ENCODE results near the gene GLCCI1.
"Not testable (repeated sequence)": the region's sequence is repeated elsewhere in the genome, so short reads cannot be mapped to it uniquely, and the experiment has no call there.

The GLCCI1 gene

DNA sequence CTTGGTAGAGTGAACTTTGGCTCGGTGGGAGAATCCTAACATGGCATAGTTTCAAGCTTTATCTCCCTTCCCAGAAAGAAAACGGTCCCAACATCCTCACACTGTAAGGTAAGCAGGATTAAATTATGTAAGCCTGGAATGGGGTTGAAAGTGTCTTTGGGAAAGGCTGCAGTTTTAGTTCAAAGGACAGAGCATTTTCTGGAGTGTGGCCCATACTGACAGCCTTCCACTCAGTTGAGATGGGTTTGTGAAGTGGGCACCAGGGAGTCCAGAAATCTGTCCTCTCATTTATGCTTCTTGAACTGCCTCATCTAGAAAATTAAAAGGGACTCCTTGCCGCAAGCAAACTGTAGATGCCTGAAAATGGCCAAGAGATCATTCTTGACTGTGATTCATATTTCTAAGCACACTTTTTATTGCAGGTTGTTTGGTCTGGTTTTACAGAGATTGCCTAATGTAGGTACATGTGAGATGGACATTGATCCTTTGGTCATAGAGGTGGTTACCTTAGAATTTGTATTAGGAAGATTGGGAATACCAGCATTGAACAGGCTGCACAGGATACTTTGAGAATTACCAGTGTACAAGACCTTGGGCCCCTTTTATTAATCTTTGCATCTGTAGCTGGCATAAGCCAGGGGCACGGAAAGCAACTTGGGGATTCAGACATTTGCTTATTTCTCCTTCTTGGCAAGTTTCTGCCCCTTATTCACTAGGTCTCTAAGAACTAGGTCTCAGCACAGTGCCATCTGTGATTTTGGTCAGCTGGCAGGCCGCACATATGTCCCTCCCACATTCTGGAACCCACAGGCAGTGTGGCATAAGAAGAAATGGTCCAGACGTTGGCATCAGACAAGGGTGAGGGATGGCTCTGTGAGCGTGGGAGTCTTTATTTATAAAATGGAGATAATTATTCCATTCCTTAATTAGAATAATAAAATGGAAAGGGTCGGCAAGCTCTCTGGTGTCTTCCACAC lies 125.9 kb downstream of the GLCCI1 start:
- no peak overlapping the region for H3K56ac ChIP-seq (ENCODE audit: low read length)
- no peak overlapping the region for H2BK15ac ChIP-seq (replicated peaks; ENCODE audit: low read depth)
- no peak overlapping the region for H3K4me2 ChIP-seq (ENCODE audit: low read length)
- no peak overlapping the region for H2BK5ac ChIP-seq (ENCODE audit: low read length)
- H3K23ac ChIP-seq (ENCODE audit: low read length) = no peak overlapping the region
- H3K27ac ChIP-seq (ENCODE audit: low read depth, low read length) = no peak overlapping the region
- H4K5ac ChIP-seq (ENCODE audit: low read length) = no peak overlapping the region
- no peak overlapping the region for H4K8ac ChIP-seq (ENCODE audit: low read depth, low read length)
- WGBS (ENCODE audit: extremely low coverage, insufficient coverage, low lambda C conversion rate) = no CpG with 5 or more reads among the region's 8 CpGs
- no peaks in the 10 kb centered on the region for H3K79me1 ChIP-seq (ENCODE audit: low read length)
- H3K79me2 ChIP-seq (ENCODE audit: control insufficient read depth, insufficient read depth, low read length) = no peaks in the 10 kb centered on the region
- H3K4me3 ChIP-seq (ENCODE audit: low read length) = no peak overlapping the region
- DNase-seq = no peak
- no peak overlapping the region for H3K9ac ChIP-seq (ENCODE audit: low read length)
- H3K36me3 ChIP-seq (ENCODE audit: control insufficient read depth, insufficient read depth, low read length) = no peaks in the 10 kb centered on the region
- no peak overlapping the region for H3K4ac ChIP-seq (ENCODE audit: low read depth, low read length)
- no peak overlapping the region for H3K18ac ChIP-seq (ENCODE audit: low read length)
- no peak overlapping the region for H2BK120ac ChIP-seq (ENCODE audit: low read depth, low read length)
- H3K4me1 ChIP-seq (ENCODE audit: control insufficient read depth, low read depth, low read length) = no peaks in the 10 kb centered on the region
- no peaks in the 10 kb centered on the region for H3K27me3 ChIP-seq (ENCODE audit: insufficient read depth, low read length, poor library complexity)
- no peak overlapping the region for H2AK5ac ChIP-seq (ENCODE audit: low read length)

DNA sequence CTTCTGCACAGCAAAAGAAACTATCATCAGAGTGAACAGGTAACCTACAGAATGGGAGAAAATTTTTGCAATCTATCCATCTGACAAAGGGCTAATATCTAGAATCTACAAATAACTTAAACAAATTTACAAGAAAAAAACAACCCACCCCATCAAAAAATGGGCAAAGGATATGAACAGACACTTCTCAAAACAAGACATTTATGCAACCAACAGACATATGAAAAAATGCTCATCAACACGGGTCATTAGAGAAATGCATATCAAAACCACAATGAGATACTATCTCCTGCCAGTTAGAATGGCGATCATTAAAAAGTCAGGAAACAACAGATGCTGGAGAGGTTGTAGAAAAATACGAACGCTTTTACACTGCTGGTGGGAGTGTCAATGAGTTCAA lies 132.7 kb downstream of the GLCCI1 start:
- no CpG with 5 or more reads among the region's 4 CpGs for WGBS (ENCODE audit: extremely low coverage, insufficient coverage, low lambda C conversion rate)

DNA sequence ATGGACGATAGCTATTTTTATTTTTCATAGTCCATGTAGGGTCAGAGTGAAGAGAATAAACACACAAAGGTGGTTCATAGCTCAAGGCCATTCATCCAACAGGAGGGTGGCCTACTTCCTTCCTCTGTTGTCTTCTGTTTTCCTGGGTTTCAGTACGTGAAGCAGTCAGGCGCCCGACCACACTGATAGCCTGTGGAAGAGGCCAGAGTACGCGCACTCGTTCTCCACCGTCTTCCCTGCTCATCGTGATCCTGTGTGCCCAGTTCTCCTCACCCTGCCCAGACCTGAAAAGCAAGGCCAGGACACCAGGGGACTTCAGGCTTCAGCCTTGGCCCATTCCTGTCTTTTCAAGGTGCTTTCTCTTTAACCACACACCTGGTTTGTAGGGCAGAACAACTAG lies 134.7 kb downstream of the GLCCI1 start:
- Histone ChIP-seq H3K36me3 (ENCODE audit: control insufficient read depth, insufficient read depth, low read length) (no peaks in the 10 kb centered on the region), H3K4me1 (ENCODE audit: control insufficient read depth, low read depth, low read length) (no peaks in the 10 kb centered on the region), H3K79me1 (ENCODE audit: low read length) (no peaks in the 10 kb centered on the region), H4K8ac (ENCODE audit: low read depth, low read length) (no peak overlapping the region), H3K23ac (ENCODE audit: low read length) (no peak overlapping the region), H3K4me2 (ENCODE audit: low read length) (no peak overlapping the region), H3K9ac (ENCODE audit: low read length) (no peak overlapping the region), H3K18ac (ENCODE audit: low read length) (no peak overlapping the region), H2BK120ac (ENCODE audit: low read depth, low read length) (no peak overlapping the region), H3K27ac (ENCODE audit: low read depth, low read length) (no peak overlapping the region), H3K79me2 (ENCODE audit: control insufficient read depth, insufficient read depth, low read length) (no peaks in the 10 kb centered on the region), H2BK5ac (ENCODE audit: low read length) (no peak overlapping the region), H4K5ac (ENCODE audit: low read length) (no peak overlapping the region), H2BK15ac (replicated peaks; ENCODE audit: low read depth) (no peak overlapping the region), H2AK5ac (ENCODE audit: low read length) (no peak overlapping the region), H3K4ac (ENCODE audit: low read depth, low read length) (no peak overlapping the region), H3K27me3 (ENCODE audit: insufficient read depth, low read length, poor library complexity) (no peaks in the 10 kb centered on the region), H3K4me3 (ENCODE audit: low read length) (no peak overlapping the region), H3K56ac (ENCODE audit: low read length) (no peak overlapping the region)
- DNase-seq = no peak
- no CpG with 5 or more reads among the region's 9 CpGs for WGBS (ENCODE audit: extremely low coverage, insufficient coverage, low lambda C conversion rate)

More for the DNA sequence above, 132.7 kb downstream of the GLCCI1 start:
- H2BK15ac ChIP-seq (replicated peaks; ENCODE audit: low read depth); H2AK5ac ChIP-seq (ENCODE audit: low read length); H3K4me3 ChIP-seq (ENCODE audit: low read length); H3K27ac ChIP-seq (ENCODE audit: low read depth, low read length); H3K79me2 ChIP-seq (ENCODE audit: control insufficient read depth, insufficient read depth, low read length); H3K18ac ChIP-seq (ENCODE audit: low read length); H3K23ac ChIP-seq (ENCODE audit: low read length); H3K27me3 ChIP-seq (ENCODE audit: insufficient read depth, low read length, poor library complexity); H3K56ac ChIP-seq (ENCODE audit: low read length); DNase-seq; H3K4ac ChIP-seq (ENCODE audit: low read depth, low read length); H2BK5ac ChIP-seq (ENCODE audit: low read length); H3K9ac ChIP-seq (ENCODE audit: low read length); H3K36me3 ChIP-seq (ENCODE audit: control insufficient read depth, insufficient read depth, low read length); H2BK120ac ChIP-seq (ENCODE audit: low read depth, low read length); H4K5ac ChIP-seq (ENCODE audit: low read length); H3K4me1 ChIP-seq (ENCODE audit: control insufficient read depth, low read depth, low read length); H3K79me1 ChIP-seq (ENCODE audit: low read length); H4K8ac ChIP-seq (ENCODE audit: low read depth, low read length); H3K4me2 ChIP-seq (ENCODE audit: low read length): not testable (repeated sequence)

DNA sequence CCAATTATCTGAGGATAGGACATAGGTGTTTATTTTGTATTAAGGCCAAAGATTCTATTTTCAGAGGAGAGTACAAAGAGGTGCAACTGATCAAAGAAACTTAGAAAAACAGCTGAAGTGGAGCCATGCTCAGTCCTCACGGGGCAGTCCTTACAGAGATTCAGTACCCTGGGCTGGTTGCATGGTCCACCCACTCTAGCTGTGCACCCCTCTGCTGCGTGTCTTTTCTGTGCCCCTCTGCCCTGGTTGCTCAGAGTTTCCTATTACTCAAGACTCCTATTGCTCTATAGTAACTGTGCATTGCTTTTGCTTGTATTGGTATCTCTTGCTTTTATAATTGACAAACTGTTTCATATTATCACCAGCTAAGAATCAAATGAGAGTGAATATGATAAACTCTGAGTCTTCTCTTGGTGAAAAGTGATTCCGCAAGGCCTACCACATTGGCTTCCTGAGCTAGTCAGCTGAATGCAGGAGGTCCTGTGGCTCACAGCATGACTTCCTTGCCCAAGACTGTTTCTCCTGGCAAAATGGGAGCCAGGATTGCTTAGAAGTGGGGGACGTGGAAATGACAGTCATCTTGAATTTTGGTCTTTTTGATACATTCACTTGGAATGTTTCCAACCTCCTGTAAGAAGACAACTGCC lies 137.0 kb downstream of the GLCCI1 start:
- Histone ChIP-seq H3K4me1 (ENCODE audit: control insufficient read depth, low read depth, low read length) (no peaks in the 10 kb centered on the region), H4K5ac (ENCODE audit: low read length) (no peak overlapping the region), H3K4me3 (ENCODE audit: low read length) (no peak overlapping the region), H2BK15ac (replicated peaks; ENCODE audit: low read depth) (no peak overlapping the region), H3K36me3 (ENCODE audit: control insufficient read depth, insufficient read depth, low read length) (no peaks in the 10 kb centered on the region), H2AK5ac (ENCODE audit: low read length) (no peak overlapping the region), H3K4ac (ENCODE audit: low read depth, low read length) (no peak overlapping the region), H2BK120ac (ENCODE audit: low read depth, low read length) (no peak overlapping the region), H3K27me3 (ENCODE audit: insufficient read depth, low read length, poor library complexity) (no peaks in the 10 kb centered on the region), H3K79me2 (ENCODE audit: control insufficient read depth, insufficient read depth, low read length) (no peaks in the 10 kb centered on the region), H3K18ac (ENCODE audit: low read length) (no peak overlapping the region), H3K9ac (ENCODE audit: low read length) (no peak overlapping the region), H3K4me2 (ENCODE audit: low read length) (no peak overlapping the region), H3K56ac (ENCODE audit: low read length) (no peak overlapping the region), H3K23ac (ENCODE audit: low read length) (no peak overlapping the region), H3K27ac (ENCODE audit: low read depth, low read length) (no peak overlapping the region), H3K79me1 (ENCODE audit: low read length) (no peaks in the 10 kb centered on the region), H4K8ac (ENCODE audit: low read depth, low read length) (no peak overlapping the region), H2BK5ac (ENCODE audit: low read length) (no peak overlapping the region)
- no CpG with 5 or more reads among the region's 4 CpGs for WGBS (ENCODE audit: extremely low coverage, insufficient coverage, low lambda C conversion rate)
- no peak for DNase-seq

DNA sequence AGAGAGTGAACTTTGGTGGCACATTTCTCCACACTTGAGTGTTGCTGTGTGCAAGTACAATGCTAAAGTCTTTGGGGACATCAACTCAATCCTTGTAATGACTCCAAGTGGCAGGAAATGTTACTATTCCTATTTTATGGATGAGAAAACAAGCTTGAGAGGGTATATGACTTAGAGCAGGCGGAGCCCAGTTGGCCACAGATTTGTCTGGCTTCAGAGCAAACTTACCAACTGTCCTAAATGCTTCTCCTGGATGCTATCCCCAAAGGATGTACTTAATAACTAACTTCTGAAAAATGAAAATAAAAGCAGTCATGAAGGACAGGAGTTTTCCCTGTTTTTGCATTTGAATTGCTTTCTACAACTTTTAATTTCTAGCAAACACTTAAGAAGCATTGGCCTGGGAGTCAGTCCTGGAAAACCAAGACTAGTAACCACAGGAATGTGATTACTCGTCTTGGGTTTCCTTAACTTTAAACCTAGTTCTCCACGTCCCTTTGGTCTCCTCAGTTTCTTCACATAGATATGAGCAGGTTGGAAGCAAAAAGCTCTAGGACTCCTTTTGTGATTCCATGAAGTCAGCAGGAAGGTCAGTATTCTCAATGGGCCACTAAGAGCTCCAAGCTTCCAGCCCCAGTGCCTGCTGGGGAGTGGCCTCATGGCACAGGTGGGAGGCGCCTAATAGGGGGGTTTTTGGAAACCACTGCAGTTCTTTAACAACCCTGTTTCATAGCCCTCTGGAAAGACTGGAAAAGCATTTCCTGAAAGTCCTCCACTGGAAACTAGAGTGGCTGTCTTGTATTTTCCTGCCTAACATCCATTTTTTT lies 140.8 kb downstream of the GLCCI1 start:
- no peaks in the 10 kb centered on the region for H3K4me1 ChIP-seq (ENCODE audit: control insufficient read depth, low read depth, low read length)
- no peak overlapping the region for H2BK120ac ChIP-seq (ENCODE audit: low read depth, low read length)
- H3K79me2 ChIP-seq (ENCODE audit: control insufficient read depth, insufficient read depth, low read length) = no peaks in the 10 kb centered on the region
- H3K27me3 ChIP-seq (ENCODE audit: insufficient read depth, low read length, poor library complexity) = no peaks in the 10 kb centered on the region
- H3K18ac ChIP-seq (ENCODE audit: low read length) = no peak overlapping the region
- no peak overlapping the region for H2AK5ac ChIP-seq (ENCODE audit: low read length)
- no peak overlapping the region for H2BK5ac ChIP-seq (ENCODE audit: low read length)
- H2BK15ac ChIP-seq (replicated peaks; ENCODE audit: low read depth) = no peak overlapping the region
- DNase-seq = no peak
- no peak overlapping the region for H3K4me2 ChIP-seq (ENCODE audit: low read length)
- no peaks in the 10 kb centered on the region for H3K36me3 ChIP-seq (ENCODE audit: control insufficient read depth, insufficient read depth, low read length)
- WGBS (ENCODE audit: extremely low coverage, insufficient coverage, low lambda C conversion rate) = no CpG with 5 or more reads among the region's 4 CpGs
- H4K5ac ChIP-seq (ENCODE audit: low read length) = no peak overlapping the region
- no peak overlapping the region for H3K56ac ChIP-seq (ENCODE audit: low read length)
- H3K4me3 ChIP-seq (ENCODE audit: low read length) = no peak overlapping the region
- no peak overlapping the region for H4K8ac ChIP-seq (ENCODE audit: low read depth, low read length)
- H3K79me1 ChIP-seq (ENCODE audit: low read length) = no peaks in the 10 kb centered on the region
- H3K23ac ChIP-seq (ENCODE audit: low read length) = no peak overlapping the region
- H3K27ac ChIP-seq (ENCODE audit: low read depth, low read length) = no peak overlapping the region
- H3K4ac ChIP-seq (ENCODE audit: low read depth, low read length) = no peak overlapping the region
- no peak overlapping the region for H3K9ac ChIP-seq (ENCODE audit: low read length)

Measured in mesendoderm (in vitro differentiated cells).